Measurements from ENCODE around the gene CYB561D2. TPM values are rescaled to one million over a fixed set of nuclear protein-coding genes. Genes with fewer than 3 reads are reported as not detected.

The CYB561D2 gene
- polyA plus RNA-seq, 3 donors: 16.8 to 17.9 (median 17.7) TPM

GRCh38 chr3:50388016-50388719, 37.5 kb downstream of the CYB561D2 start:
- no peak for DNase-seq

DNA sequence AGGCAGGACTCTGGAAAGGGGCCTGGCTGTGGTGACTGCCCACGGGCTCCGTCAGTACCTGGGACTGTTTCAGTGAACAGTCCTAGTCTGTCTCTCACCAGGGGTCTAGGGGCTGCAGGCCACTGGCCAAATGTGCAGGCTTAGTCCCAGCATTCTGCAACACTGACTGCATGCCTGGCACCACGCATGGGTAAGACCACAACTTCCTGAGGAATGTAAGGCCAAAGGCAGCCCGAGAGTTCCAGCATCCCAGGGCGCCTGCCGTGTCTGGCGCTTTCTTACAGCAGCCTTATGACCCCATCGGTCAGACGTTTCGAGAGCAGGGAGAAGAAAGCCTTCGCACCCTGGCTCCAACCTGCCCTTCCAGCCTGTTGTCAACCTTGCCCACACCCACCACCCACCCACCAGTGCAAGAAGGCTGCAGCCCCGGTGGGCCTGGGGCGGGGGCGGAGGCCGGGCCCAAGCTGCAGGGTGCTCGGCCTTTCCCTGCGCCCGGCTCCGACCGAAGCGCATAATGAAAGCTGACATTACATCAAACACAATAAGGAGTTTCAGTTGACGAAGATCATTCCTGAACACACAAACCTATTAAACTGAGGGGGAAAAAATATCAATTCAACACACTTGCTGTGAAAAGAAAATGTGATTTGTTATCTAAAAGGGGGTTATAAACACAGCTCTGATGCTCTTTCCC, 38.2 kb downstream of the CYB561D2 start:
- no peak for DNase-seq

GRCh38 chr3:50389414-50389767, 38.7 kb downstream of the CYB561D2 start:
- no peak for DNase-seq

GRCh38 chr3:50390508-50391224, 40.0 kb downstream of the CYB561D2 start:
- no peak for DNase-seq

- no peak for DNase-seq
Observed at GRCh38 chr3:50392101-50392715, 41.5 kb downstream of the CYB561D2 start.

GRCh38 chr3:50393061-50393460, 42.4 kb downstream of the CYB561D2 start:
- no peak for DNase-seq

DNA sequence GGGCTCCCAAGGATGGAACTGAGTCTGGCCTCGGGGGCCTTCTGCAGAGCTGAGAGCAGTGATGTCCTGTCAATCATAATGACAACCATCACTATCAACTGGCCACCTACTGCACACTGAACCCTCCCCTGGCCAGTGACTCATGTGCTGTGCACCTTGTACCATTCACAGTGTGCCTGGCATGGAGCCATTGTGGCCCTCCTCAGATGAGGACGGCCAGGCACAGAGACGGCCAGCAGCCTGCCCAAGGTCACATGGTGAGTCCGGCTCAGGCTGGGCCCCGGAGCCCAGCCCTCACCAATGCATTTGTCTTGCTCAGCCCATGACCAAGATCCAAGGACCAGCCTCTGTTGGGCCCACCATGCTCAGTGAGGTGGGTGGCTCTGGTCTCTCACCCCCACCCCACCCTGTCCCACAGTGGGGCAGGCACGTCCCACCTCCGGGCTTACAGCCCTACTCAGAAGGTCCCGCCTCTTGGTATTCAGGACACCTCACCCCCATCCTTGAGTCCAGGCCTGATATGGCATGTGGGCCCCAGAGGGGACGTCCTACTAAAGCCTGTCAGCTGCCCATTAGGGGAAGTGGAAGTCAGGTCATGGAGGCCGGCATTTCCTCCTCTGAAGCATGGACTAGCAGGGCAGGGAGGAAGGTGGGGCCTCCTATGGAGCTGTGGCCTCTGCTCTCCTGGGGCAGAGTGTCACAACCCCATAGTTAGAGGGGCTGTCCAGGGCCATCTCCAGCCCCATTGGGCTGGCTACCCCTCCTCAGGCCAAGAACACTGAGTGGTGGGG, 44.6 kb downstream of the CYB561D2 start:
- no peak for DNase-seq

DNA sequence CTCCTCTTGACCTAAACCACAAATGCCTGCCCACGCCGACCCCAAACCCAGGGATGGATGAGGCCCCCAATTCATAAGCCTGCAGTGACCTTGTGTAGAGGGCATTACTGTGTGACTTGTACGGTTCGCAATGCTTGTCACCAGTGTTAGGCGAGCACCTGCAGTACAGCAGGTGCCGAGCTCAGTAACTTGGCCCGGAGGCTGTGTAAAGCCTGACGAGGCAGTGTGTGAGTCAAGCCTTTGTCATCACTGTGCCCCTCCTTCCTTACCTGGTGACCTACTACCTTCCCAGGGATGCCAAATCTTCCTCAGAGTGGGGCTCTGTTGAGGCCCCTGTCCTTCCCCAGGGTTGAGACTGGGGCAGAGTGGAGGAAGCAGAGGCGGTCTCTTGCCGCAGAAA, 45.8 kb downstream of the CYB561D2 start:
- no peak for DNase-seq

GRCh38 chr3:50401978-50402595, 51.4 kb downstream of the CYB561D2 start:
- DNase-seq: no peak

Other genes starting within 250 kb of the CYB561D2 start
- gene SEMA3F, start 195.5 kb upstream of the CYB561D2 start, polyA plus RNA-seq (ENCODE audit: insufficient read length in 3 of 3): 10 to 100 TPM; 75.3 to 87.7 (median 78.6) TPM
- under 1 TPM in 1 of 3 donors, not detected in 2; 0.03 TPM for gene GNAT1, start 159.3 kb upstream of the CYB561D2 start, polyA plus RNA-seq (ENCODE audit: insufficient read length in 3 of 3)
- 1 to 10 TPM; 8.3 to 9.4 (median 9.1) TPM for gene SLC38A3, start 145.6 kb upstream of the CYB561D2 start, polyA plus RNA-seq (ENCODE audit: insufficient read length in 3 of 3)
- gene GNAI2, start 114.7 kb upstream of the CYB561D2 start, polyA plus RNA-seq (ENCODE audit: insufficient read length in 3 of 3): 100 to 1,000 TPM; 191 to 239 (median 193) TPM
- 100 to 1,000 TPM; 100 to 126 (median 122) TPM for gene SEMA3B, start 81.7 kb upstream of the CYB561D2 start, polyA plus RNA-seq (ENCODE audit: insufficient read length in 3 of 3)
- gene LSMEM2, start 71.8 kb upstream of the CYB561D2 start, polyA plus RNA-seq (ENCODE audit: insufficient read length in 3 of 3): 1 to 10 TPM in 1 of 3 donors, under 1 TPM in 2; 0.31 to 1.5 (median 0.69) TPM
- gene IFRD2, start 58.4 kb upstream of the CYB561D2 start, polyA plus RNA-seq (ENCODE audit: insufficient read length in 3 of 3): 10 to 100 TPM; 44.4 to 52.2 (median 51.1) TPM
- 1 to 10 TPM; 3.9 to 5.7 (median 4.0) TPM for gene HYAL3, start 51.5 kb upstream of the CYB561D2 start, polyA plus RNA-seq (ENCODE audit: insufficient read length in 3 of 3)
- 10 to 100 TPM in 2 of 3 donors, 1 to 10 TPM in 1; 8.5 to 11.1 (median 10.5) TPM for gene NAA80, start 51.5 kb upstream of the CYB561D2 start, polyA plus RNA-seq (ENCODE audit: insufficient read length in 3 of 3)
- 1 to 10 TPM; 6.1 to 9.4 (median 7.7) TPM for gene HYAL1, start 47.3 kb upstream of the CYB561D2 start, polyA plus RNA-seq (ENCODE audit: insufficient read length in 3 of 3)
- gene HYAL2, start 28.1 kb upstream of the CYB561D2 start, polyA plus RNA-seq (ENCODE audit: insufficient read length in 3 of 3): 10 to 100 TPM; 65.4 to 95.1 (median 80.3) TPM
- gene TUSC2, start 22.6 kb upstream of the CYB561D2 start, polyA plus RNA-seq (ENCODE audit: insufficient read length in 3 of 3): 10 to 100 TPM; 23.8 to 29.8 (median 28.0) TPM
- 10 to 100 TPM; 21.0 to 22.6 (median 21.5) TPM for gene RASSF1, start 10.0 kb upstream of the CYB561D2 start, polyA plus RNA-seq (ENCODE audit: insufficient read length in 3 of 3)
- 1 to 10 TPM; 3.4 to 4.5 (median 3.9) TPM for gene ZMYND10, start 5.1 kb upstream of the CYB561D2 start, polyA plus RNA-seq (ENCODE audit: insufficient read length in 3 of 3)
- 10 to 100 TPM; 29.2 to 32.9 (median 32.3) TPM for gene NPRL2, start 87 bp upstream of the CYB561D2 start, polyA plus RNA-seq (ENCODE audit: insufficient read length in 3 of 3)
- gene TMEM115, start 8.7 kb downstream of the CYB561D2 start, polyA plus RNA-seq (ENCODE audit: insufficient read length in 3 of 3): 10 to 100 TPM; 38.7 to 50.1 (median 45.9) TPM
- gene CACNA2D2, start 152.8 kb downstream of the CYB561D2 start, polyA plus RNA-seq (ENCODE audit: insufficient read length in 3 of 3): 10 to 100 TPM; 17.2 to 18.3 (median 17.9) TPM
- gene C3orf18, start 216.9 kb downstream of the CYB561D2 start, polyA plus RNA-seq (ENCODE audit: insufficient read length in 3 of 3): 10 to 100 TPM; 15.7 to 21.2 (median 16.9) TPM
- 10 to 100 TPM; 24.0 to 33.4 (median 27.9) TPM for gene HEMK1, start 218.7 kb downstream of the CYB561D2 start, polyA plus RNA-seq (ENCODE audit: insufficient read length in 3 of 3)

All from renal pelvis (tissue), 4 donors.